ENCODE data around the gene THSD4.

DNA sequence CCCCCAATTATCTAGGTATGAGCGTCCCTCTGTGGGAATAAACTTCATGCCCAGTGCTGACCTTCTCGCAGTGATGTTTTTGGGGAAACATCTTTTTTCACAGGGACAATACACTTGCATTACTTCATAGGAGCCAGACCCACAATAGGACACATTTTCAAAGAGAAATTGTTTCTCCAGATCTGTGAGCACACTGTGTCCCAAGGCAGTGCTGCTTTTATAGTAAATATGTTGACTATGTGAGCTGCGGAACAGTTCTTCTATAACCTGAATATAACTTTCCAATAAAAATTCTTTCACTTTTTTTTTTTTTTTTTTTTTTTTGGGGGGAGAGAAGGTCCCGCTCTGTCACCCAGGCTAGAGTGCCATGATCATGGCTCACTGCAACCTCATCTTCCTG lies 17.4 kb upstream of the THSD4 start:
- TF ChIP-seq POLR2AphosphoS5 (IDR thresholded peaks at IDR 0.05; ENCODE audit: low read depth, low read length) (no peak), POLR2A (IDR thresholded peaks at IDR 0.05; ENCODE audit: low read depth, low read length) (no peak), TAF1 (IDR thresholded peaks at IDR 0.05; ENCODE audit: borderline replicate concordance, low read depth, low read length) (no peak)
